Forelimb muscle (tissue), 1 donor: Measurements from ENCODE around the gene SEMA3E. TPM values are rescaled to one million over a fixed set of nuclear protein-coding genes. Genes with fewer than 3 reads are reported as not detected.

Experiments
- DNase-seq: peaks from one replicate; pipeline ENCODE4 v3.0.0-alpha.2; 2013; ENCODE audit warnings: low read depth
- polyA plus RNA-seq: library from polyadenylated mRNA; unstranded; fragments of 120-200 nt; gene quantifications from one replicate; pipeline ENCODE4 v1.2.1, GENCODE V29; 2013; ENCODE audit not compliant: insufficient read length

SEMA3E gene
- polyA plus RNA-seq, 1 donor, result 1.6 TPM

DNA sequence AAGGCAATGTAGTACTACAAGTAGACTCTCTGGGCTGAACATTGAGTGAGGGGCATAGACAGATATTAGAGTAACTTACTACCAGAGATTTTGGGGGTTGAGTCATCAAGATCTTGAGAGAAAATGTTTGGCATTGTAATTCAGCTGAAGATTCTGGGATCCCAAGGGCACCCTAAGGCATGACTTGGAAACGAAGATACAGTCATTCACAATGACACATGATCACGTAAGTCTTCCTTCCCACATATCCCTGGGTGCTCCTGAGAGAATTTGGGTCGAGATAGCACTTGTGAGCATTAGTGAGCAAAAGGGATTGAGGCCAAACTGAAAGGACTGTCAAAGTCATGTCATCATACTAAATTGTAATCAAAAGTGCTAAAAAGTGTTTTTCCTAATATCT lies 293.8 kb downstream of the SEMA3E start:
- DNase-seq, result no peak

DNA sequence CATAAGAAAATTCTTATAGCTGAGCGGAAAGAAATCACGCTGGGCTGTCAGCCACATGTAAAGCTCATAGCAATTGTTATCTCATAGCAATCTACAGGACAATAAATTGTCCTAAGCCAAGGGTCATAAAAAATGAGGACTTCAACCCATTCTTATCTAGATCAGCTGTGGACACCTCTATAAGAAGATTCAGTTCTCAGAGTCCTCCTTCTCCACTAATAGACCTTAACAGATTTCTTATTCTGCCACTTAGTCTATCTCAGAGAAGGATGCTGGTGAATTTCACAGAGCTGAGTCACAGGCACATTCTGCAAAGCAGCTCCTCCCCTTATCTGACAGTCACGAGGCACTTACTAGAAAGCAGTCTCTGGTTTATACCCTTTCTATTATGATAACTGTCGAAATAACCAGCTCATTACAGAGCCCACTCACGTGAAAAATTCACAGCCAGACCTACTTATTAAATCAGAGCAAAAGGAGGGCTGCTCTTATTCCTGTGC lies 300.9 kb downstream of the SEMA3E start:
- no peak for DNase-seq

DNA sequence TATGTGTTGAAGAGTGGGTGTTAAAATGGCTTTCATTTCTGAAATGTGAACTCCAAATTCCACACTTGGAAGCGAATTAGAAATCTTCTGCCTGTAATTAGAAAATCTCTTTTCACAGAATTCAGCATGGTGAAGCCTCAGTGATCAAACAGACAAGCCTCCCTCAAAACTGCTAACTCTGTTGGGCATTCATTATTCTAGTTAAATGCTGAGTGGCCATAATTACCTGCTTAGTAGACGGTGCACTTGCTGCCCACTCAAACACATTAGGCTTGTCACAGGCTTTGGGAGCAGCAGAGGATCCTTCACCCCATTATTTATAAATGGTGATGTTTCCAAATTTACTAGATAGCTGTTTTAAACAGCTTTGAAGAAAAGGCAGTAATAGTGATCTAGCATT lies 309.0 kb downstream of the SEMA3E start:
- DNase-seq, result no peak

DNA sequence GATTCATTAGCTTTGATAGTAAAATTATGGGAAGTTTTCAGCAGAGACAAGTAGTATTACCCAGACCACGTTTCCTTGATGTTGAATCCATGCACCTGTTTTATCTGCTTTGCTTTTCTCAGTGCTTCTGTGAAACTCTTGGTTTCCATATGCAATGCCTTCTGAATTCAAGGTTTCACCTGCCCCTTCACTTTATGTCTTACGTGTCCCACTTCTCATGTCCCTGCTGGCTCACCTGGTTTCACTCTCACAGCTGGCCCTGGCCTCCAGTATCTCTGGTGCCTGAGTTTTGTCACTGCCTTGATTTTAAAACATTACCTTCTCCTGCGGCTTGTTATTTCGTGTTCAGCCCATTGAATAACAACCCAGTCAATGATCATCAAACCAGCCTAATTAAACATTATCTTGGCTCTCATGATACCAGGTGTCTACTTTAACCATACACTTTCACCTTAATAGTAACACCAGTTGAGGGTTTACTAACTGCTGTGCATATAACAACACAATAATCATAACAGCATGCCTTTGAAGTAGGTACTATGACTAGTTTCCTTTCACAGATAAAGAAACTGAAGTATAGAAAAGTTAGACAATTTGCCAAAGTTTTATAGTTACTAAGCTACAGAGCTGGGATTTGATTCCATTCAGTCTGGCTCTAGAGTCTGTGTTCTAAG lies 310.5 kb downstream of the SEMA3E start:
- DNase-seq, result no peak

DNA sequence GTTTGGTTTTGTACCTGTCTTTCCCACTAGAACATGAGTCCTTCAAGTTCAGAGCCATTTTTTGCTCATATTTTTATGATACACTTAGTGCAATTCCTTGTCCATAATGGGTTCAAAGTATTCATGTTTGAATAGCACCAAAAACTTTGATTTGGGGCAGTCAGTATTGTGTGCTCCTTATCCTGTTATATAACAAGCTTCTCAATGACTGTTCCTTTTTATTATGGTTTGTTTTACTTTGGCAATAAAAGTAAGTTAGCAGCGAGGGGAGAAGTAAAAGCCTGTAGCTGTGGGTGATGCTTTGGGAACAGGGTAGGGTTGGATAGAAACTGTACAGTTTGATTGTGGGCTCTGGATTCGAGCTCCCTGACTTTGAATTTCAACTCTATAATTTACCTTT lies 311.9 kb downstream of the SEMA3E start:
- DNase-seq, result no peak

DNA sequence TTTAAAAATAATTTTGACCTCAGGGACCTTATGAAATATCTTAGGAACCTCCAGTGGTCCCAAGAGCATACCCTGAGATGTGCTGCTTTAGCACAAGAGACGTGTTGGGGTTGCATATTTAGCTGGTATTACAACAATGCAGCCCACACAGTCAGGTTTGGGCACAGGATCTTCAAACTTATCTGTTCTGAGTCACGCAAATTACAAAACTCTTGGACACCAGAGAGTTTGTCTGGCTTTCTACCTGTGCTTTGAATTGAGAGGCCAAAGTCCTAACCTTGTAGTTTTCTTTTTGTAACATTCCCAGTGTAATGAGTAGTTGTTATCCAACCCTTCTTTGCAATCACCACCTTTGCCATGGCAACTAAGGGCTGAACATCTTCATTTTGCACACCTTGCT lies 322.7 kb downstream of the SEMA3E start:
- no peak for DNase-seq

DNA sequence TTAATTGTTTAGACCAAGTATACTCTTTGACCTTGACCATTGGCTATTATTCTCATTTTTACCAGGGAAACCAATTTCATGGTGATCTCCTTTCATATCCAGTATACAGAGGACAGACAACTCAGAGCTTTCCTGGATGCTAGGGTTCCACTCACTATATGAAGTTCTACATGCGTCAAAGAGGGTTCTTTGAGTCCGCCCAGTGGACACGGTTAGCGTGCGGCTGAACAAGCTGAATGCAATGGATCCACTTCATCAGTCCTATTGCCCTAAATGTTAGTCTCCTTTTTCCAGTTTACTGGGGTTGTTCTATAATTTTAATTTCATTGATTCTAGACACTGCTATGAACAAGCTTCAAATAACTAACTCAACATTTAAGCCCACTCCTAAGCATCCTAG lies 323.9 kb downstream of the SEMA3E start:
- DNase-seq, result no peak

DNA sequence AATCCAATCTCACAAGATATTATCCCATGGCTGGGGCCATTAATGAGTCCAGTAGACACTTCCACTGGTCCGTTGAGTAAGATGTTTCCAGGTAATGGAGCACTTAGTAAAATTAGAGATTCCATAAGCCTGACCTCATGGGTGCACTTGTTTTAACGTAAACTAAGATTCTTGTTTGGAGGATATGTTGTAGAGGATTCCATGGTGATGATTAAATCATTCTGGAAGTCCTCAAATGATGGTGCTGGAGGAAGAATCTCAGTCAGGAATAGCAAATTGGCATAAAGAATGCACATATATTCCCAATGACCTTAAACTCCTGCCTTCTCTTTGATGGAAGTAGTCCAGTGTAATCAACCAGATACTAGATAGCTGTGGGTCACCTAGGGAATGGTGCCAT lies 324.3 kb downstream of the SEMA3E start:
- DNase-seq, result no peak

DNA sequence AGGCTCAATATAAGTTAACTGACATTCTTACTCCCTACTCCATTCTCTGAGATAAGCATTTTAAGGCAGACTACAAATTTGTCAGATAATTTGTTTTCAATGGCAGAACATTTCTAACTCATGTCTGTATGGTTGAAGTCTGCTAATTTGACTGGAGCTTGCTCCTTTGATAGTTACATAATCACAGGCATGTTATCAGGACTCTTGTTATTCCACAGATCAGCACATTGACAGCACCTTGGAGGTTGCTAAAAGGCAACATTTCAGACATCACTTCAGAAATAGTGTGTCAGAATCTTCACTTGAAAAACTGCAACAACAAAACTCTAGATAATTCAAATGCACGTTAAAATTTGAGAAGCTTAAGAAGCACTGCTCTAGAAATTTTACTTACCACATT lies 327.9 kb downstream of the SEMA3E start:
- DNase-seq, result no peak

DNA sequence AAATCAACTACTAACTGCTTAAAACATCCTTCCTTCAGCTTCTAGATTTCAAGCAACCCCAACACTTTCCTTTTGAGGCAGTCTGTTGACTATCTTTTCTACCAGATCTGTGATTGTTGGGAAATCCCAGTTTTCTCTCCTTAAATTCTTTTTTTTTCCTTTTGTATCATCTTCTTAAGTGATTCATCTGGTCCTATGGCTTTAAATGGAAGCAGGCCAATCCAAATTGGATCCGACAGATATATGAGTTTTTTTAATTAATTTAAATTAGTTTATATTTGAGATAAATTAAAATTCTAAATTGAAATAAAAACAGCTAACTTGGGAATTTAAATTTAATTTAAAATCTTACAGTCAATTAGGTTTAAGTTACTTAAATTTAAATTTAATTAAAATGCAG lies 335.0 kb downstream of the SEMA3E start:
- DNase-seq, result no peak
